ENCODE results near the gene CFAP119. TPM values are rescaled to one million over a fixed set of nuclear protein-coding genes. Genes with fewer than 3 reads are reported as not detected.
A peak's percentile ranks its signal among the peaks of the same experiment; 100 is the strongest.

Gene CFAP119
- total RNA-seq, 2 experiments from 2014 or later, result 4.1 to 4.6 TPM

- Mint-ChIP-seq H3K4me3 (peak within 1 kb of the TSS; percentile 72), H3K27me3 (peaks cover 22% of the 10 kb centered on the region), H3K4me1 (peaks cover 5% of the 10 kb centered on the region), H3K9me3 (ENCODE audit: low read depth) (no peaks in the 10 kb centered on the region), H3K36me3 (no peaks in the 10 kb centered on the region), H3K27ac (peak within 1 kb of the TSS; percentile 15)
- CTCF ChIA-PET, result no interaction called here
- DNase-seq (no peak), ATAC-seq (peak; percentile 53)
These were observed 25.2 kb upstream of the CFAP119 start, which contains the start of gene ZNF629 for GRCh38 chr16:30786936-30787612. ZNF629 (minus strand) TSS chr16:30787205; CDS start chr16:30784482, 2,723 bp downstream.

- Mint-ChIP-seq H3K36me3 (no peaks in the 10 kb centered on the region), H3K27ac (no peak overlapping the region), H3K27me3 (peaks cover 22% of the 10 kb centered on the region), H3K9me3 (ENCODE audit: low read depth) (no peaks in the 10 kb centered on the region), H3K4me3 (peak overlapping the region; percentile 57), H3K4me1 (peaks cover 5% of the 10 kb centered on the region)
- CTCF ChIA-PET, result interaction anchor here (0.9 to 1.7 kb wide), 3 partner anchors 11 to 28 kb away, joined by 3 to 5 read pairs (median 4); no protein-coding TSS in a partner anchor
- DNase-seq (no peak), ATAC-seq (peak; percentile 59)
These were observed 24.5 kb upstream of the CFAP119 start for GRCh38 chr16:30786115-30786935.

GRCh38 chr16:30785126-30786106 lies 23.6 kb upstream of the CFAP119 start:
- Mint-ChIP-seq H3K27ac (no peak overlapping the region), H3K9me3 (ENCODE audit: low read depth) (no peaks in the 10 kb centered on the region), H3K27me3 (peaks cover 22% of the 10 kb centered on the region), H3K4me3 (peak overlapping the region; percentile 57), H3K4me1 (peaks cover 5% of the 10 kb centered on the region), H3K36me3 (no peaks in the 10 kb centered on the region)
- ATAC-seq, result no peak
- CTCF ChIA-PET, result interaction anchor here (0.9 to 1.7 kb wide), 6 partner anchors 8 to 88 kb away, joined by 3 to 5 read pairs (median 3); no protein-coding TSS in a partner anchor
- DNase-seq, result no peak

- H3K4me3 Mint-ChIP-seq, result no peak overlapping the region
- CTCF ChIA-PET, result no interaction called here
These were observed 22.4 kb upstream of the CFAP119 start for GRCh38 chr16:30784215-30784614.

GRCh38 chr16:30783280-30784109 lies 21.6 kb upstream of the CFAP119 start:
- H3K27ac Mint-ChIP-seq, result no peak overlapping the region
- H3K4me3 Mint-ChIP-seq, result no peak overlapping the region
- no peak for DNase-seq
- no peaks in the 10 kb centered on the region for H3K36me3 Mint-ChIP-seq
- H3K27me3 Mint-ChIP-seq, result peaks cover 22% of the 10 kb centered on the region
- no peak for ATAC-seq
- H3K9me3 Mint-ChIP-seq (ENCODE audit: low read depth), result no peaks in the 10 kb centered on the region
- CTCF ChIA-PET, result no interaction called here
- H3K4me1 Mint-ChIP-seq, result peaks cover 5% of the 10 kb centered on the region

More at GRCh38 chr16:30784215-30784614, 22.4 kb upstream of the CFAP119 start:
- H3K27ac Mint-ChIP-seq, result no peak overlapping the region
- no peaks in the 10 kb centered on the region for H3K36me3 Mint-ChIP-seq
- ATAC-seq (no peak), DNase-seq (no peak)
- H3K9me3 Mint-ChIP-seq (ENCODE audit: low read depth), result no peaks in the 10 kb centered on the region
- H3K4me1 Mint-ChIP-seq, result peaks cover 5% of the 10 kb centered on the region
- peaks cover 22% of the 10 kb centered on the region for H3K27me3 Mint-ChIP-seq

- Mint-ChIP-seq H3K36me3 (no peaks in the 10 kb centered on the region), H3K27me3 (peaks cover 15% of the 10 kb centered on the region), H3K4me1 (peaks cover 5% of the 10 kb centered on the region), H3K9me3 (ENCODE audit: low read depth) (no peaks in the 10 kb centered on the region), H3K27ac (no peak overlapping the region), H3K4me3 (no peak overlapping the region)
- DNase-seq (no peak), ATAC-seq (no peak)
- CTCF ChIA-PET, result no interaction called here
These were observed 20.8 kb upstream of the CFAP119 start for GRCh38 chr16:30782486-30783279.

GRCh38 chr16:30780549-30780948 lies 18.7 kb upstream of the CFAP119 start:
- CTCF ChIA-PET, result interaction anchor here (0.6 to 1.4 kb wide), 2 partner anchors 26 to 587 kb away, joined by 3 read pairs; no protein-coding TSS in a partner anchor
- peaks cover 10% of the 10 kb centered on the region for H3K4me1 Mint-ChIP-seq

GRCh38 chr16:30780021-30780420 lies 18.2 kb upstream of the CFAP119 start:
- CTCF ChIA-PET, result interaction anchor here (0.6 to 1.4 kb wide), 2 partner anchors 26 to 588 kb away, joined by 3 read pairs; no protein-coding TSS in a partner anchor
- no peak overlapping the region for H3K27ac Mint-ChIP-seq
- H3K36me3 Mint-ChIP-seq, result no peaks in the 10 kb centered on the region
- ATAC-seq, result no peak
- H3K4me3 Mint-ChIP-seq, result no peak overlapping the region
- no peaks in the 10 kb centered on the region for H3K27me3 Mint-ChIP-seq
- DNase-seq, result no peak
- no peaks in the 10 kb centered on the region for H3K9me3 Mint-ChIP-seq (ENCODE audit: low read depth)
- H3K4me1 Mint-ChIP-seq, result peaks cover 13% of the 10 kb centered on the region

More at GRCh38 chr16:30780549-30780948, 18.7 kb upstream of the CFAP119 start:
- no peaks in the 10 kb centered on the region for H3K9me3 Mint-ChIP-seq (ENCODE audit: low read depth)
- H3K27ac Mint-ChIP-seq, result no peak overlapping the region
- H3K36me3 Mint-ChIP-seq, result no peaks in the 10 kb centered on the region
- ATAC-seq, result no peak
- H3K4me3 Mint-ChIP-seq, result no peak overlapping the region
- DNase-seq, result no peak
- H3K27me3 Mint-ChIP-seq, result peaks cover 1% of the 10 kb centered on the region

GRCh38 chr16:30779596-30779995 lies 17.7 kb upstream of the CFAP119 start:
- no peak overlapping the region for H3K27ac Mint-ChIP-seq
- DNase-seq (no peak), ATAC-seq (no peak)
- no peaks in the 10 kb centered on the region for H3K36me3 Mint-ChIP-seq
- no peak overlapping the region for H3K4me3 Mint-ChIP-seq
- peaks cover 18% of the 10 kb centered on the region for H3K4me1 Mint-ChIP-seq
- H3K27me3 Mint-ChIP-seq, result no peaks in the 10 kb centered on the region
- H3K9me3 Mint-ChIP-seq (ENCODE audit: low read depth), result no peaks in the 10 kb centered on the region
- CTCF ChIA-PET, result no interaction called here

- H3K9me3 Mint-ChIP-seq (ENCODE audit: low read depth), result no peaks in the 10 kb centered on the region
- DNase-seq (no peak), ATAC-seq (no peak)
- CTCF ChIA-PET, result interaction anchor here (1.0 to 2.4 kb wide), 2 partner anchors 34 to 163 kb away, joined by 3 to 7 read pairs; no protein-coding TSS in a partner anchor
- H3K4me1 Mint-ChIP-seq, result peaks cover 20% of the 10 kb centered on the region
- no peak overlapping the region for H3K27ac Mint-ChIP-seq
- H3K36me3 Mint-ChIP-seq, result no peaks in the 10 kb centered on the region
- H3K27me3 Mint-ChIP-seq, result no peaks in the 10 kb centered on the region
- H3K4me3 Mint-ChIP-seq, result no peak overlapping the region
These were observed 16.8 kb upstream of the CFAP119 start for GRCh38 chr16:30778549-30779244.

Measured in activated CD8-positive, alpha-beta memory T cell treated with anti-CD3 and anti-CD28 coated beads, Interleukin-2, amount 10 ng/mL, durations not matched to agents 7 days and 5 days (primary cell).